GM19324 (cell line): ENCODE data around the gene ASB8.
"Not testable (repeated sequence)": the region's sequence is repeated elsewhere in the genome, so short reads cannot be mapped to it uniquely, and the experiment has no call there.

ENCODE experiments used
- ATAC-seq: cut with Tn5 transposase; IDR thresholded peaks from one replicate; pipeline ENCODE4 v1.9.1; 2021; ENCODE audit warnings: mild to moderate bottlenecking, moderate library complexity; ENCODE audit not compliant: unreplicated experiment, low FRiP score

Gene ASB8

DNA sequence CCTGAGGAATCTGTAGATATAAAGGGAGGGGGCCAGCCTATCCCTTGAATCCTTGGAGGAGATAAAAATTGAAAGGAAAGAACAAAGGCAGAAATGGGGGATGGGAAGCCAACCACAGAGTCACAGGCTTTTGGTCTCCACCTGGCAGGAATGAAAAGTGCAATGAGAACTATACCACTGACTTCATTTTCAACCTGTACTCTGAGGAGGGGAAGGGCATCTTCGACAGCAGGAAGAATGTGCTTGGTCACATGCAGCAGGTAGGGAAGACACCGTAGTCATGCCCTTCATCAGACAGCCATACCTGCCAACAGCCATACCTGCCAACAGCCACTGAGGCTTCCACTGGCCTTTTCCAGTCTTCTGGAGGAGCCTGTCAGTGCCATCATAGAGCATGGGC, 13.4 kb downstream of the ASB8 start:
- no peak for ATAC-seq

DNA sequence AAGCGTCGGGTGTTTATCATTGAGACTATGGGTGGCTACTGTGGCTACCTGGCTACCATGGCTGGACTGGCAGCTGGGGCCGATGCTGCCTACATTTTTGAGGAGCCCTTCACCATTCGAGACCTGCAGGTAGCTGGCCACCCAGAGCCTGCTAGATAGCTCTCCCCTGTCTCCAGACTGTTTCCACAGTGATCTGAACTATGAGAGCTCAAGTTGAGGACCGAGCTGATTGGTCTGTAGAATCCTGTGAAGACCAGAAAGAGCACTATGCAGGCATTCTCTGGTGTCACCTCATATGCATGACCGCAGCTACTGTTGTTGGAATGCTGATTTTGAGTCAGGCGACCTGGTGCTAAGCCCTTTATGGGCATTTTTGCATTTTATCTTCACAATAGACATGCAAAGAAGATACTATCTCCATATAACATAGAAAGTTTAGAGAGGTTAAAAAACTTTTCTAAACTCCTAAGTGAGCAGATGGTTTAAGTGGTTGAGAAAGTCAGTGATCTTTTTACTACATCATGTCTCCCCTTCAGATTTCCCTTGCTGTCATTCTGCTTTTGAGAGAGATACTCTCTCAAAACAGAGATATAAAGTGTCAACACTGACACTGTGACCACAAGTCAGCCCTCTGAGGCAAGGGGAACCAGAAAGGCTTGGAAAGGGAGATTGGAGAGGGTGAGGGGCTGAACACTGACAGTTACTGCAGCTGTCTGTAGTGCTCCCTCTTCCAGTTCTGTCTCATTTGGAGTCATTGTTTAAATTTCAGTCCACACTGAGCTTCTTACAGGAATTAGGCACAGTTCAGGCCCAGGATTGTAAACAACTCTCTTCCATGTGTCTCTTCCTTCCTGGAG, 14.3 kb downstream of the ASB8 start:
- ATAC-seq = no peak

DNA sequence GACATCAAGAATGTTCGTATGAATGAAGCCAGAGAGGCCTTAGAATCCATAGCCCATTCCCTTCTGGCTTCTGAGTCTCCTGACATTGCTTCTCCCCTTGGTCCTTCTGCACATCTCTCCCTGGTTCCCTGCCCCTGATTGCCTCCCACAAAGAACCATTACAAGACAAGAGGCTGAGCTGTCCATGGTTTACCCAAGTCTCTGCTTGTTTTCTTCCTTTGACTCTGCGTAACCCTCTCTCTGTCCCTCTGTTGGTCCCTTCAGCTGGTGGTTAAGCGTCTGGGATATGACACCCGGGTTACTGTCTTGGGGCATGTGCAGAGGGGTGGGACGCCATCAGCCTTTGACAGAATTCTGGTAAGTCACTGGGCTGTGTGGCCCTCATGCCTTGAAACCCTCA, 22.3 kb downstream of the ASB8 start:
- no peak for ATAC-seq

DNA sequence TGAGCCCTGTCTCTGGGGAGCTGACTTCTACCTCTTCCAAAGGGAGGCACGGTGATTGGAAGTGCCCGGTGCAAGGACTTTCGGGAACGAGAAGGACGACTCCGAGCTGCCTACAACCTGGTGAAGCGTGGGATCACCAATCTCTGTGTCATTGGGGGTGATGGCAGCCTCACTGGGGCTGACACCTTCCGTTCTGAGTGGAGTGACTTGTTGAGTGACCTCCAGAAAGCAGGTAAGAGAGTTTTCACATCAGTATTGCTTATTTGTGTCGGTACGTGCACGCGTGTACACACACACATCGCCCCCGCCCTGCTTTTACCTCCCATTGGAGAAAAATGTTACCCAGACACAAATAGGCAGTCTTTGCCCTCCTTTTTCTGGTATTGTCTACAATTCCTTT, 24.5 kb downstream of the ASB8 start:
- ATAC-seq = no peak

DNA sequence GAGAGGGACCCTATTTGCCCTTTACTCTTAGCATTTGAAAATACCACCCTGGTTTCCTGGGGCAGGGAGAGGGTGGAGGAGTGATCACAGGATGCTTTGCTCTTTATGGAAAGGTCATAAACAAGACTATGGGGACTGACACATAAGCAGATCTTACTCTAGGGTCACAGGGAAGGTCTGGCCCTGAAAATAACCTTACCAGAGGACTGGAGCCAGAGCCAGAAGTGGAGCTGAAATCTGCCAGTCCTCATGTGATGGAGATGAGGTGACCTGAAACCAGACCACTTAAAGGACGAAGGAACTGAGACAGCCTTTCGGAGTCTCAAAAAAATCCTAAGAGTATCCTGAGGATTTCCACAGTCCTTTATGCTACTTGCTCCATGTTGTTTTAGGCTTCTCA, 25.8 kb downstream of the ASB8 start:
- no peak for ATAC-seq

DNA sequence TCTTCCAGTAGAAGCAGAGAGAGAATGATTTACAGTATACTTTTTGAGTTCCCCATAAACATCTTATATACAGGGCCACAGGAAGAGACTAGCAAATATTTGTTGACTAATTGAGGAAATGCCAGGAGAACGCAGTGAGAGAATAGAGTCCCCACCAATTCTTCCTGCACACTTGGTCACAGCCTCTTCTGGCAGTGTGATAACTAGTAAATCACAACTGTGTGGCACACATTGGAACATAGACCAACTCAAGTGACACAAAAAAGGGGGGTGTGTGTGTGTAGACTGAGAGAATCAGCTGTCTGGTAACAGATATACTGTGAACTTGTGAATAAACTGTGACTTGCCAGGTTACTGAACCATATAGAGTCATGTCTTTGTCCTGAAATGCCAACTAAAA, 27.9 kb downstream of the ASB8 start:
- ATAC-seq = no peak

DNA sequence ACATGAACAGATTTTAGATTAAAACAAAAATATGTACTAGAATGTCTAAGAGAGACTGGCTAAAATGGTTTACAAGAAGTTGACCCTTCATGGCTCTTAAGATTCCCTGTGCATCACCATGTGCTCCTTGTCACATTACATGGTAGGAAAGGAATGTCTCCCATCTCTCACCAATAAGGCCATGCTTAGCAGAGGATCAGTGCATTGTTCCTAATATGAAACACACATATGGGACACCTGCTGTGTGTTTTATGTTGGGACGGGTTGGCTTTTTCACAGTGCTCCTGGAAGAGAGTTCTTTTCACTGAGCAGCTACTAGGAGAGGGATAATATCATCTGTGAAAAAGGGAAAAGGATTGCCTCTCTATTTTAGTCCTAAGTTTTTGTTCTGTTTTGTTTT, 28.5 kb downstream of the ASB8 start:
- no peak for ATAC-seq

DNA sequence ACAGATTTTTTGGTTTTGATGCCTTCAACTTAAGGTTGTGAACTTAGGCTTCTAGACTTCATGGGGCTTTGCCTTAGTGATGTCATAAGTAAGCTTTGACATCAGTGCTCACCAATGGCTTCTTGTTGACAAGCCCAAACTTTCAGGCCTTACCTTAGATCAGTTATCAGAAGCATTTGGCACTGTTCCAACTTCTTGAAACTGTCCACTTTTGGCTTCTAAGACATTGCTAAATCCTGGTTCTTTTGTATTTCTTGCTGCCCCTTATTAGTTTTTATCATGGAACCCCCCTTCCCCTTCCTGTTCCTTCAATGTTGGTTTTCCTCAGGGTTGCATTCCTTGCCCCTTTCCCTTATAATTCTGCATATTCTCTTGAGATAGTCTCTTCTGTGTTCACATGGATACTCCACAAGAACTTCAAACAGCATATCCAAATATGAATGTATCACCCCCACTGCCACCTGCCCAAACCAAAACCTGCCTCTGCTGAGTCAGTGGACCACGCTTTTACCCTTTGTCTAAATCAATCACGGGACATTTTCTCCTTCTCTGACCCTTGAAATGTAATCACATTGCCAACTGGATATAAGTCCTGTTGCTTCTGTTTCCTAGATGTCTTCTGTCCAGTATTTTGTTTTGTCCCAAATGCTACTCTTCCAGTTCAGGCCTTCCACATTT, 30.2 kb downstream of the ASB8 start:
- no peak for ATAC-seq

DNA sequence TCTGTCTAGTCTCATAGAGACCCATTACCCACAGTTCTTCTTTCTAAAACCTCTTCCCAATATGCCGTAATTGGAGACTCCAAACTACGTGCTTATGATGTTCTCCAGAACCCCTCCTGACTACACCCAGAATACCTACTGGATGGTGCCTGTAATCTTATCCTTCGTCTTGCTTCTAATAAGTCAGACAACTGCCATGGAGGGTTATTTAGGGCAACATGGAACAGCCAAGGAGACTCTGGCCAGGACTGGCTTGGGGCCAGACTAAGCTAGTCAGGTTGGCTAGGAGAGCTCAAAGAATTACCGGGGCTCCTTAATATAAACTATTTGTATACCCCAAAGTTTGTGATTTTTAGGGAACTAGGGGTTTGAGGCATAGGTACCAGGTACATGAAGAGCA, 31.3 kb downstream of the ASB8 start:
- ATAC-seq = no peak

DNA sequence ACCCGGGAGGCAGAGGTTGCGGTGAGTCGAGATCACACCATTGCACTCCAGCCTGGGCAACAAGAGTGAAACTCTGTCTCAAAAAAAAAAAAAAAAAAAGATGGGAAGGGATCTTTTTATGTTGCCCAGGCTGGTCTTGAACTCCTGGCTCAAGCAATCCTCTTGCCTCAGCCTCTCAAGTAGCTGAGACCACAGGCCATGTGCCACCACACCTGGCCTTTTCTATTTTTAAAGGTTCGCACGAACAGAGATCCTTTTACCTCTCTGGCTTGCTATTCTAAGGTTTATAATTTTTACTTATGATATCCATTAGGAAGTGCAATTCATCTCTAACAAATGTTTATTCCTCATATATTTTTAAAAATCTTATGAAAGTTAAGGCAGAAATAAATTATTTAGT, 31.8 kb downstream of the ASB8 start:
- not testable (repeated sequence) for ATAC-seq

DNA sequence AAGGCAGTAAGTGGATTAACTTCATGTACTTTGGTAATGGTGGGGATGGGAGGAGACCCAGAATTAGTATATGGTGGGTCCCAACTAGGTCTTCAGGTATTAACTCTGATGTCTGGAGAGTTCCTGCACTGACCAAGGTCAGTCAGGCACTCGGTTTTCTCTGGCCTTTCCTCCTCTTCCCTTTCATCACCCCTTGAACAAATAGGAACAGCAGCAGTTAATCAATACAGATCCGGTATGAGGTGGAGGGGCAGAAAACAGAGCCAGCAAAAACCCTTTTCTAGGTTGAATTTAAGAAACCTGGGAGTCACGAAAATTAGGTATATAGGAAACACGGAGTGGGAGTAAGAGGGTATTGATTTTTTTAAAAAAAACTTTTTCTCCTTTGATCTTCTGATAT, 34.1 kb downstream of the ASB8 start:
- no peak for ATAC-seq

DNA sequence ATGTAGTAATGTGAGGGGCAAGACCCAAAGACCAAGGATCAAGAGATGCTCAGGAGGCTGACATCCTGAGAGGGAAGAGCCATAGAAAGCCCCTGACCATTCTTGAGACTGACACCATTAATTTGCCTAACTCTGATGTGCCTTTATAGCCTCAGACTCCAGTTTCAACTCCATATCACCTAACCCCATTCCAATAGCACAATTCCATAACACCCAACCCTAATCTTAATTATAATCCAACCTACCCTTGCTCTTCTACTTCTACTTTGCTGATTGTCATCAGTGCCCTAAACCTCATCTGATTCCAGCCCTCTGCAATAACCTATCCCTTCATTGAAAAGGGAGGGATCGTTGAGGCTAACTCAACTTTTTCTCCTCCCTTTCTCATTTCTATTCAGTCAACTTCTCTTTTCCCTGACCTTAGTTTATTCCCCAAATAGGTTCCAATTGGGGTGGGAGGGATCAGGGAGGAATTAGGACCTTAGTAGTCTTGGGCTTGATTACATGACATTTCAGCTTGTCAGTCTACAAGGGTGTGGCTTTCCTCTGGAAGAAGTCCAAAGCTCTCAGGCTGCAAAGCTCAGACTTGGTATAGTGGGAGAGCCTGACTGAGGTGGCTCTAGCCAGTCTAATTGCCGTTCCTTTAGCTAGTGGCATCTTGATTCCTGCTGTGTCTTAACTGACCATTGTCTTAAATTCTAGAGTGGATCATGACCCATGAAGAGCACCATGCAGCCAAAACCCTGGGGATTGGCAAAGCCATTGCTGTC, 35.1 kb downstream of the ASB8 start:
- no peak for ATAC-seq

DNA sequence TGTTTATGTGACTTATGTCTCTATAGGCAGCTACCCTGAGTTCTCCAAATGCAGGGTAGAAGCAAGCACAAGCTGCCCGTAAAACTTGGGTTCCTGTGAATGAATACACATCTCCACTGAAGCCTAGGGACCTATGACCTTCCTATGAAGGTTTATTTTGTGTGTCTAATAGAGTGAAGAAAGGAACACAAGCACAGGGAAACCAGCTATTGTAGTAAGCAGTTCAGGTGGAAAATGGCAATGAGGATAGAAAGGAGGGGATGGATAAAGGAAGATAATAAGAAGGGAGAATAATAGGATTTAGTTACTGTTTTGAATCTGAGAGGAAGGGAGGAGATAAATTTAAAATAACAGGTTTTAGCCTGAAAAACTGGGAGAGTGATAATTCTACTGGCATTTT, 35.8 kb downstream of the ASB8 start:
- no peak for ATAC-seq

DNA sequence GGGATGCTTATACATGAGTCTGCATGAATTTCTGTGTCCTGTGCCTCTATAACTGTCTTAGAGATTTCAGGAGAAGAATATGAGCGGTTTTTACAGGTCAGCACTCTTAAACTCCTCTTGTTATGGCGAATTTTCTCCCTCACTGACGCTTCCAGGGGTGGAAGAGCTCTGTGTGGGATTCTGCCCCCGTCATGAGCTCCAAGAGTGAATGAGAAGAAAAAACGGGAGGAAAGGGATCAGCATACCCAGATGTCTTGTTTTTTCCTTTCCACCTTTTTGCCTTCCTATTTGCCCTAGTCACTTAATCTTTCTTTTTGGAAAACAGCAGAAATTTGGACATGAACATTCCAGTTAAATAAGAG, 37.5 kb downstream of the ASB8 start:
- ATAC-seq = no peak

DNA sequence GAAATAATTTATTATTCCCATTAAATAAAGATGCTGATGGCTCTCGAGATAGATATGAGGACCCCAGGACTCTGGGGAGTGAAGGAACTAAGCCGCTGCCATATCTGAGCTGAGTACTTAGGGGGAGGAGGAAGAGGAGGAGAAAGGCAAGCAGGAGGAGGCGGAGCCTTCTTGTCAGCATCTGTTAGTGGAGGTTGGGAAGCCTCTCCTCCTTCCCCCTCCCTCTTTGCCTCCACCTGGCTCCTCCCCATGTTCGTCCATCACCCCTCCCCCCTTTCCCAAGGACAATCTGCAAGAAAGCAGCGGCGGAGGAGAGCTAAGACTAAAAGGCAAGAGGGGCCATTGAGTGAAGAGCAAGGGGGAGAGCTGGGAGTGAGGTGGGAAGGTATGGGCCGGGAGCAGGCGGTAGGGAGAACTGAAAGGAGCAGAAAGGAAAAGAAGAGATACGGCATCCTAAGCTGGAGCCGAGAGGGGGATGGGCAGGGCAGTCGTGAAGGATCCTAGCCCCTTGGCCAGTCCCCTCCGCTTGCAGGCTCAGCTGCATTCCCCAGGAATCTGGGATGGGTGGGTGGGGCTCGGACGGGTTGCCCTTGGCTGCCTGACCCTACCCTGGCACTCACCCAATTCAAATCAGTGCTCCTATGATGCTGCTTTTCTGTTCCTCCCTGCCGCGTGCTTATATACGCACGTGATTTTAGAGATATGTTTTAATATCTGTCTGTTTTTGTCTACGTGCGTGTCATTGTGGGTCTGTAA, 38.1 kb downstream of the ASB8 start, which contains the start of gene PFKM:
PFKM (plus strand) TSS at position 287 of the 756 bp plus-strand sequence. CDS start 3,411 bp downstream, outside the sequence.
- peak; percentile 97 for ATAC-seq

DNA sequence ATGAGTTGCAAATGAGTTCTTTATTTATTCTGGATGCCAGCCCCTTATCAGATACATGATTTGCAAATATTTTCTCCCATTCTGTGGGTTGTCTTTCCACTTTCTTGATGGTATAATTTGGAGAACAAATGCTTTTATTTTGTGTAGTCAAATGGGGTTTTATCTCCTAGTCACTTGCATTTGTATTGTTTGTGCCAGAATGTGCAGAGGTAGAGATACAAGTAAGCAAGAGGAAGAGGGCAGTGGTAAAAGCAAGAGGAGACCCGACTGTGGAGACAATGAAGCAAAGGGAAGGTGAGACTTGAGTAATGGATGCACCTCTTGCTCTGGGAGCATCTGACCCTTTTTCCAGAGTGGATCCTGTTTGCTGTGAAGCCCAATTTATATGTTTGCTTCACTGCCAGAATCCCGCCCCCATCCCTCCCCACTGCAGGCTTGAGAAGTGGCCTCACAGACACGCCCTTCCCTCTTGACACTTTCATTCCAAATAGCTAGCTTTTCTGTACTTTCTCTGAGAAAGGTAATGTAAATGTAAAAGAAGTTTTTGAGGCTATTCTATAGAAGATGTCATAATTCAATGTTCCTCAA, 38.9 kb downstream of the ASB8 start:
- no peak for ATAC-seq

DNA sequence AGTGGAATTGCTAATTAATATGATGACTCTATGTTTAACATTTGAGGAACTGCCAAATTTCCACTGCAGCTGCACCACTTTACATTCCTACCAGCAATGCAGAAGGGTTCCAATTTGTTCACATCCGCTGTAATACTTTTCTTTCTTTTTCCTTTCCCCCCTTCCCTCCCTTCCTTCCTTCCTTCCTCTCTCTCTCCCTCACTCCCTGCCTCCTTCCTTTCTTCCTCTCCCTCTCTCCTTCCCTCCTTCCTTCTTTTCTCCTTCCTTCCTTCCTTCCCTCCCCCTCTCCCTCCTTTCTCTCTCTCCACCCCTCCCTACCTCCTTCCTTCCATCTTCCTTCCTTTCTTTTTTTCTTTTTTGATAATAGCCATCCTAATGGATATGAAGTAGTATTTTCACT, 41.4 kb downstream of the ASB8 start:
- no peak for ATAC-seq

DNA sequence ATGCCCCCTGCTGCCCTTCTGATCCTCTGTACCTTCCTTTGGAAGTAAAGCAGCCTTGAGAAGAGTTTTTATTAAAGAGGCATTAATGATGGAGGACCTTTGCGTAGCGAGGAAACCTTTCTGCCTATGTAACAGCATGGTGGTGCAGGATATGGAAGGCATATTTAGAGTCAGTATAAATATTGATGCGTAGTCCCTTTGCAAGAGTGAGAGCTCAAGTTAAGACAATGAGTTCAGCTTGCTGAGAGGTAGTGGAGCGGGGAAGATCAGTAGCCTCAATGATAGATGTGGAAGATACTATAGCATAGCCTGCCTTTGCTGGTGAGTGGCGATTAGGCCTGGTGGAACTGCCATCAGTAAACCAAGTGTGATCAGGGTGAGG, 46.0 kb downstream of the ASB8 start:
- ATAC-seq = not testable (repeated sequence)

DNA sequence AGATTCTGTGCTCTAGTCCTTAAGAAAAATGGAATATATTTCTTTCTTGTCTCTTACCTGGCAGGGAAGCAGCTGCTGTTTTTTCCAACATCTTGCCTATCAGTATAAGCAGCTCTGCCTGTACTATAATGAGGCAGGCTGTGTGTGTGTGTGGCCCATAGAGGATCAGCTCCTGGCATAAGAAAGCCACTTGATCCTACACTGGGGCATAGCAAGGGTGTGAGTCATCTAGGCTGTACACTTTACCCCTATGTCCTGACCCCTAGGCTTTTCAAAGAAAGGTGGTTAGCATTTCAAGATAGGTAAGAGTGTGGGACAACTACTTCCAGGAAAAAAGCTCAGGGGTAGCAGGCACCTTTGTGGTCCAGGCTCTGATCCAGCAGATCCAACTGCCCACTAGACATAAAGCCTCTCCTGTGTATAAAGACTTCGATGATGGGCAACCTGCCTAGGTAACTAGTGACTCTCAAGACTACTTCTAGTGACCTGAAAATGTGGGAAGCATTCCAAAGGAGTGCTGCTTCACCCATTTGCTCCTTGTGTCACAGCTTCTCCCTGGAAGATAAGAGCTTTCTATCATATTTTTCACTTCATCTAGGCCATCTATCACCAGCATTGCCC, 46.5 kb downstream of the ASB8 start:
- no peak for ATAC-seq

DNA sequence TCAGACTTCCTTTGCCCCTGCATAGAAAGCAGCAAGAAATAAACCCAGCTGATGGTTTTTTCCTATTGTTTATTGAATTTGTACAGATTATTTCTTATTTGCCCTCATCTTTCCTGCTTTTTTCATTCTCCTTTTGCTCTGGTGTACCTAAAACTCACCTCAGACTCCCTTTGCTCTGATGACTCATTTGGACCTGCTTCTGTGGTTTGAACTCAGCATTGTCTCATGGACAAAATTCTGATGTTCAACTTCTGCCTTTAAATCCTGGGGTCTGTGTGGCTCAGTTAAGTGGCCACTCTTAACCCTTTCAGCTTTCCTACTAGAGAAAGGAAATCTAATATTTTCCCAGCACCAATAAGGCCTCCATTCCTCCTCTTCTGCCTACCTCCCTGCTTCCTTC, 47.9 kb downstream of the ASB8 start:
- no peak for ATAC-seq
